B cell (primary cell): Measurements from ENCODE around the gene LRRC8B. TPM values are rescaled to one million over a fixed set of nuclear protein-coding genes. Genes with fewer than 3 reads are reported as not detected.
"Not testable (repeated sequence)": the region's sequence is repeated elsewhere in the genome, so short reads cannot be mapped to it uniquely, and the experiment has no call there.

Source experiments
- ATAC-seq: fragments of 200-7000 bp; cut with Tn5 transposase; one replicate; pipeline ENCODE4 v1.10.0; 2021; ENCODE audit warnings: low read depth, mild to moderate bottlenecking, moderate number of reproducible peaks, moderate library complexity
- CTCF ChIA-PET: fragments of 350-600 bp; sonication (Branson Sonifier 250); formaldehyde crosslinking; loops from one replicate; lab custom pipeline; 2021; ENCODE audit warnings: antibody characterized with exemption, inconsistent platforms; lab: Charles Lee
- POLR2A ChIA-PET: fragments of 350-600 bp; sonication (Branson Sonifier 250); formaldehyde crosslinking; loops from one replicate; lab custom pipeline; 2021; ENCODE audit warnings: antibody characterized with exemption; lab: Charles Lee
- DNase-seq: peaks from one replicate; pipeline ENCODE4 v3.0.0; 2013
- H2AFZ ChIP-seq: 2 replicates; pipeline ENCODE4 v1.6.1; 2012; ENCODE audit warnings: mild to moderate bottlenecking, low read depth, low read length; ENCODE audit not compliant: insufficient read depth, poor library complexity, severe bottlenecking
- H3K27ac ChIP-seq, 2 donors: 1 replicate in 1 of 2; 2 replicates in 1 of 2; pipeline ENCODE4 v1.5.1; 2012 to 2013; ENCODE audit warnings: low read length in 2 of 2, mild to moderate bottlenecking in 2 of 2, moderate library complexity in 1 of 2
- H3K27me3 ChIP-seq, 4 experiments: fragments of 200-600 bp in 1 of 4; sonication (generic) in 1 of 4; replicated peaks in 1 of 4; 1 replicate in 2 of 4; 2 replicates in 2 of 4; pipeline versions ENCODE4 v1.6.1 to v1.7.0; 2013 to 2016; ENCODE audit warnings: low read length in 3 of 4, mild to moderate bottlenecking in 2 of 4, mixed read lengths in 1 of 4, moderate library complexity in 1 of 4; ENCODE audit not compliant: insufficient read depth in 4 of 4, control insufficient read depth in 3 of 4; ENCODE audit errors: control extremely low read depth in 1 of 4
- H3K36me3 ChIP-seq, 2 experiments: replicated peaks in 1 of 2; 1 replicate in 1 of 2; 2 replicates in 1 of 2; pipeline versions ENCODE4 v1.6.1 to v1.7.1; 2013; ENCODE audit warnings: low read length in 1 of 2; ENCODE audit not compliant: insufficient read depth in 2 of 2, control insufficient read depth in 1 of 2; ENCODE audit errors: control extremely low read depth in 1 of 2, extremely low read depth in 1 of 2
- H3K4me1 ChIP-seq, 2 donors: fragments of 200-600 bp in 1 of 2; sonication (generic) in 1 of 2; 1 replicate in 1 of 2; 2 replicates in 1 of 2; pipeline versions ENCODE4 v1.5.1 to v1.6.1; 2013 to 2017; ENCODE audit warnings: low read length in 2 of 2; ENCODE audit not compliant: control insufficient read depth in 2 of 2, insufficient read depth in 2 of 2
- H3K4me2 ChIP-seq: replicated peaks from 2 replicates; pipeline ENCODE3; 2012; ENCODE audit warnings: mild to moderate bottlenecking, low read depth, low read length; ENCODE audit not compliant: poor library complexity, severe bottlenecking
- H3K4me3 ChIP-seq, 5 experiments: fragments of 200-600 bp in 1 of 5; sonication (generic) in 1 of 5; 1 replicate in 3 of 5; 2 replicates in 2 of 5; pipeline versions ENCODE4 v1.5.1 to v1.7.0; 2011 to 2016; ENCODE audit warnings: low read length in 4 of 5, mild to moderate bottlenecking in 4 of 5, low read depth in 2 of 5, control low read depth in 1 of 5, moderate library complexity in 1 of 5; ENCODE audit not compliant: insufficient read depth in 1 of 5; ENCODE audit errors: control extremely low read depth in 1 of 5, extremely low read depth in 1 of 5
- H3K79me2 ChIP-seq: fragments of 200-600 bp; sonication (generic); one replicate; pipeline ENCODE4 v1.6.0; 2016; ENCODE audit warnings: low read length; ENCODE audit not compliant: control insufficient read depth, insufficient read depth
- H3K9ac ChIP-seq: fragments of 200-600 bp; sonication (generic); 2 replicates; pipeline ENCODE4 v1.6.1; 2017; ENCODE audit warnings: mild to moderate bottlenecking, low read length, moderate library complexity
- H3K9me3 ChIP-seq, 3 donors: one replicate each; pipeline versions ENCODE4 v1.6.1 to v1.7.1; 2013; ENCODE audit warnings: low read length in 2 of 3; ENCODE audit not compliant: control insufficient read depth in 2 of 3, insufficient read depth in 1 of 3; ENCODE audit errors: control extremely low read depth in 1 of 3
- H4K20me1 ChIP-seq: 2 replicates; pipeline ENCODE4 v1.6.0; 2012; ENCODE audit warnings: mild to moderate bottlenecking, low read length; ENCODE audit not compliant: insufficient read depth, control insufficient read depth, poor library complexity, severe bottlenecking
- H3K27ac Mint-ChIP-seq: one replicate; pipeline ENCODE4 v1.8.0; 2021; ENCODE audit warnings: mixed read lengths
- H3K27me3 Mint-ChIP-seq: one replicate; pipeline ENCODE4 v1.8.0; 2021; ENCODE audit warnings: mixed read lengths
- H3K4me1 Mint-ChIP-seq: one replicate; pipeline ENCODE4 v1.8.0; 2021; ENCODE audit warnings: mixed read lengths
- H3K4me3 Mint-ChIP-seq: one replicate; pipeline ENCODE4 v1.8.0; 2021; ENCODE audit warnings: mixed read lengths
- H3K9me3 Mint-ChIP-seq: one replicate; pipeline ENCODE4 v1.8.0; 2022; ENCODE audit warnings: mixed read lengths; ENCODE audit not compliant: insufficient read depth
- CTCF ChIP-seq: fragments of 200-600 bp; IDR thresholded peaks from one replicate; pipeline ENCODE4 v1.8.0; 2022; ENCODE audit warnings: antibody characterized with exemption, mild to moderate bottlenecking
- EZH2 ChIP-seq: IDR thresholded peaks from 2 replicates; pipeline ENCODE4 v1.6.1; 2012; ENCODE audit warnings: borderline replicate concordance, low read depth, mild to moderate bottlenecking, moderate library complexity, low read length; ENCODE audit not compliant: insufficient read depth, poor library complexity, severe bottlenecking
- WGBS: methylation state at CpG from one replicate; pipeline ENCODE4 v1.1.5; 2013; ENCODE audit warnings: missing lambda C conversion rate; ENCODE audit not compliant: insufficient coverage; 5-methylcytosine and 5-hydroxymethylcytosine counted together
- intact Hi-C: fragments of 100-400 bp; cut with micrococcal nuclease; formaldehyde crosslinking; loops from one replicate; pipeline ENCODE4 v1.10.0; 2022
- polyA plus RNA-seq: library from polyadenylated mRNA; depleted of rRNA; stranded (reverse); fragments of >200 nt; gene quantifications from 2 replicates; pipeline ENCODE4 v1.2.3, GENCODE V29; 2012
- total RNA-seq, 2 donors: library from RNA; stranded (reverse); fragments of 120-200 nt in 1 of 2; gene quantifications; 1 replicate in 1 of 2; 2 replicates in 1 of 2; pipeline versions ENCODE4 v1.2.3 to v1.2.4, GENCODE V29; 2013 to 2022

LRRC8B gene
- total and polyA plus RNA-seq, 2 donors (not counting 1 experiment from before 2014, with no cell fraction given): 2.2 to 9.9 TPM

- Histone ChIP-seq H3K27ac (no peak overlapping the region), H3K4me3 (no peak overlapping the region), H4K20me1 (no peaks in the 10 kb centered on the region), H3K9ac (no peak overlapping the region), H3K4me2 (no peak overlapping the region), H3K4me1 (no peaks in the 10 kb centered on the region), H3K27me3 (no peaks in the 10 kb centered on the region), H3K9me3 (no peaks in the 10 kb centered on the region), H3K79me2 (no peaks in the 10 kb centered on the region), H3K36me3 (no peaks in the 10 kb centered on the region), H2AFZ (no peak overlapping the region)
- Mint-ChIP-seq H3K27ac (no peak overlapping the region), H3K4me3 (no peak overlapping the region), H3K9me3 (no peaks in the 10 kb centered on the region), H3K4me1 (no peaks in the 10 kb centered on the region), H3K27me3 (no peaks in the 10 kb centered on the region)
- POLR2A ChIA-PET: no interaction called here
- no peak for DNase-seq
- intact Hi-C loops: no loop called here
- no peak for ATAC-seq
- CTCF ChIA-PET: interaction anchor here (0.7 to 0.8 kb wide), 2 partner anchors 260 to 417 kb away, joined by 3 to 4 read pairs; no protein-coding TSS in a partner anchor
- TF ChIP-seq CTCF (no peak), EZH2 (no peak)
- no CpG with 5 or more reads among the region's 1 CpG for WGBS
Measured at GRCh38 chr1:89502895-89503294, 21.7 kb upstream of the LRRC8B start.

- Histone ChIP-seq H4K20me1 (no peaks in the 10 kb centered on the region), H3K27ac (no peak overlapping the region), H2AFZ (no peak overlapping the region), H3K27me3 (no peaks in the 10 kb centered on the region), H3K79me2 (no peaks in the 10 kb centered on the region), H3K36me3 (no peaks in the 10 kb centered on the region), H3K9ac (no peak overlapping the region), H3K4me2 (no peak overlapping the region), H3K9me3 (no peaks in the 10 kb centered on the region), H3K4me1 (no peaks in the 10 kb centered on the region), H3K4me3 (no peak overlapping the region)
- intact Hi-C loops: no loop called here
- ChIA-PET POLR2A (no interaction called here), CTCF (no interaction called here)
- H3K4me1 Mint-ChIP-seq: no peaks in the 10 kb centered on the region
- ATAC-seq: no peak
- peaks cover 4% of the 10 kb centered on the region for H3K27me3 Mint-ChIP-seq
- no peak overlapping the region for H3K4me3 Mint-ChIP-seq
- no peak for DNase-seq
- no peak for TF ChIP-seq CTCF
- TF ChIP-seq EZH2: no peak
- WGBS: no CpG with 5 or more reads among the region's 2 CpGs
- H3K9me3 Mint-ChIP-seq: peaks cover 4% of the 10 kb centered on the region
- no peak overlapping the region for H3K27ac Mint-ChIP-seq
Measured at GRCh38 chr1:89503690-89504089, 20.9 kb upstream of the LRRC8B start.

- H3K9me3 ChIP-seq, ATAC-seq, H3K4me3 Mint-ChIP-seq, H3K4me3 ChIP-seq, CTCF ChIA-PET, H3K36me3 ChIP-seq, H3K27ac ChIP-seq, H3K27me3 Mint-ChIP-seq, H3K27me3 ChIP-seq, H4K20me1 ChIP-seq, DNase-seq, H3K27ac Mint-ChIP-seq, H3K4me1 Mint-ChIP-seq, H3K4me2 ChIP-seq, H3K9me3 Mint-ChIP-seq, intact Hi-C loops, H3K9ac ChIP-seq, H3K4me1 ChIP-seq, POLR2A ChIA-PET, H2AFZ ChIP-seq, H3K79me2 ChIP-seq: not testable (repeated sequence)
- WGBS: no CpG with 5 or more reads among the region's 5 CpGs
Measured at GRCh38 chr1:89510061-89510460, 14.6 kb upstream of the LRRC8B start.
